Thyroid gland (tissue), 4 donors: ENCODE measurements around the gene PCDHGA10. TPM values are rescaled to one million over a fixed set of nuclear protein-coding genes. Genes with fewer than 3 reads are reported as not detected.

Experiments
- DNase-seq, 2 donors: peaks; one replicate each; pipeline ENCODE4 v3.0.0-alpha.2; 2019
- H3K27ac ChIP-seq, 3 donors: fragments of 200-600 bp; sonication (generic); 1 replicate in 2 of 3; 2 replicates in 1 of 3; pipeline ENCODE4 v1.5.1; 2016 to 2019; ENCODE audit warnings: mild to moderate bottlenecking in 1 of 3, moderate library complexity in 1 of 3
- H3K27me3 ChIP-seq: fragments of 200-600 bp; sonication (generic); one replicate; pipeline ENCODE4 v1.5.1; 2019
- H3K36me3 ChIP-seq, 2 donors: fragments of 200-600 bp; sonication (generic); one replicate each; pipeline ENCODE4 v1.5.1; 2016 to 2019
- H3K4me1 ChIP-seq, 2 donors: fragments of 200-600 bp; sonication (generic); one replicate each; pipeline ENCODE4 v1.5.1; 2017 to 2019
- H3K4me3 ChIP-seq, 3 donors: fragments of 200-600 bp; sonication (generic); replicated peaks in 1 of 3; 1 replicate in 2 of 3; 2 replicates in 1 of 3; pipeline ENCODE4 v1.5.1; 2016; ENCODE audit warnings: mild to moderate bottlenecking in 1 of 3
- H3K9me3 ChIP-seq: fragments of 200-600 bp; sonication (generic); one replicate; pipeline ENCODE4 v1.5.1; 2017
- CTCF ChIP-seq, 6 experiments: fragments of 200-600 bp in 3 of 6; fragments of 450-650 bp in 3 of 6; sonication (generic) in 3 of 6; IDR thresholded peaks; one replicate each; pipeline ENCODE4 v1.5.1; 2016 to 2019; ENCODE audit warnings: antibody characterized with exemption in 6 of 6, mild to moderate bottlenecking in 2 of 6, inconsistent platforms in 1 of 6, moderate library complexity in 1 of 6
- POLR2A ChIP-seq, 2 donors: fragments of 450-650 bp; IDR thresholded peaks; one replicate each; pipeline ENCODE4 v1.6.1; 2017; ENCODE audit warnings: antibody characterized with exemption in 2 of 2, mild to moderate bottlenecking in 2 of 2, moderate library complexity in 1 of 2
- WGBS, 2 donors: methylation state at CpG; one replicate each; pipeline ENCODE4 v1.1.5; 2017; 5-methylcytosine and 5-hydroxymethylcytosine counted together
- intact Hi-C: fragments of 100-400 bp; cut with DNase I; formaldehyde crosslinking; loops from one replicate; pipeline ENCODE4 v1.15.1; 2023
- total RNA-seq, 4 donors: library from RNA; depleted of rRNA; stranded (reverse); fragments of >200 nt; gene quantifications; one replicate each; pipeline ENCODE4 v1.2.3, GENCODE V29; 2016

Gene PCDHGA10
- total RNA-seq, 4 donors from 2014 or later, result 8.7 to 17.1 (median 9.3) TPM

DNA sequence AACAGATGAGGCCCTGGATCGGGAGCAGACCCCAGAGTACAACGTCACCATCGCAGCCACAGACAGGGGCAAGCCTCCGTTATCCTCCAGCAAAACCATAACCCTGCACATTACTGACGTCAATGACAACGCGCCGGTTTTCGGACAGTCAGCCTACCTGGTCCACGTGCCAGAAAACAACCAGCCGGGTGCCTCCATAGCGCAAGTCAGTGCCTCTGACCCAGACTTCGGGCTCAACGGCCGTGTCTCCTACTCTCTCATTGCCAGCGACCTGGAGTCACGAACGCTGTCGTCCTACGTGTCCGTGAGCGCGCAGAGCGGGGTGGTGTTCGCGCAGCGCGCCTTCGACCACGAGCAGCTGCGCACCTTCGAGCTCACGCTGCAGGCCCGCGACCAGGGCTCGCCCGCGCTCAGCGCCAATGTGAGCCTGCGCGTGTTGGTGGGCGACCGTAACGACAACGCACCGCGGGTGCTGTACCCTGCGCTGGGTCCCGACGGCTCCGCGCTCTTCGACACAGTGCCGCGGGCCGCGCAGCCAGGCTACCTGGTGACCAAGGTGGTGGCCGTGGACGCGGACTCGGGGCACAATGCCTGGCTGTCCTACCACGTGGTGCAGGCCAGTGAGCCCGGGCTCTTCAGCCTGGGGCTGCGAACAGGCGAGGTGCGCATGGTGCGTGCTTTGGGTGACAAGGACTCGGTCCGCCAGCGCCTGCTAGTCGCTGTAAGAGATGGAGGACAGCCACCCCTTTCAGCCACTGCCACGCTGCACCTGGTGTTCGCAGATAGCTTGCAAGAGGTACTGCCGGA lies 6.5 kb downstream of the PCDHGA10 start:
- no peaks in the 10 kb centered on the region for H3K36me3 ChIP-seq
- H3K27ac ChIP-seq, result no peak overlapping the region
- no peaks in the 10 kb centered on the region for H3K27me3 ChIP-seq
- H3K4me1 ChIP-seq, result no peaks in the 10 kb centered on the region
- TF ChIP-seq CTCF (IDR thresholded peaks at IDR 0.05) (no peak), POLR2A (IDR thresholded peaks at IDR 0.05) (no peak)
- DNase-seq, result no peak
- intact Hi-C loops, result loop anchor here (5.0 kb wide), 1 partner anchor 138 kb away; no protein-coding TSS in a partner anchor
- H3K4me3 ChIP-seq, result no peak overlapping the region
- no peaks in the 10 kb centered on the region for H3K9me3 ChIP-seq
- WGBS, 2 donors, result 28 to 35% methylated on average over 17 to 26 of the region's 74 CpGs

DNA sequence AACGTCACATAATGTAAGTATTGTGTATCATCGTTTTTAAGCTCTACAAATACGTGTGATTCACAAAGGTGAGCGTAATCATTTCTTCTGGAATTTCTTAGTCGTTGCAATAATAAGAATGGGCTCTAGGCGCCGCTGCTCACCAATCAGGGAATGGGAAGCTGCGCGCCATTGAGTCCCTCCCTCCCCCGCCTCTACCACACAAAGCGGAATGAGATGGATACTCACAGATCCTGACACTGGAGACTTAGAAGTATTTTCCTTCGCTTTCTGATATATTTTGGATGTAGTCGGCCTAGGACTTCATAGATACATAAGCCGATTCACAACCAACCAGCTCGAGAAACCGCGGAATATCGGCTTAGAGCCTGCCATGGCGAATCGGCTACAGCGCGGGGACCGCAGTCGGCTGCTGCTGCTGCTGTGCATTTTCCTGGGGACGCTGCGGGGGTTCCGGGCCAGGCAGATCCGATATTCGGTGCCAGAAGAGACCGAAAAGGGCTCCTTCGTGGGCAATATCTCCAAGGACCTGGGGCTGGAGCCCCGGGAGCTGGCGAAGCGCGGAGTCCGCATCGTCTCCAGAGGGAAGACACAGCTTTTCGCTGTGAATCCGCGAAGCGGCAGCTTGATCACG lies 8.2 kb downstream of the PCDHGA10 start, which contains the start of gene PCDHGA11:
Gene PCDHGA11 (plus strand): TSS at position 197 of the 634 bp plus-strand sequence. CDS start 177 bp downstream, at position 374.
- Histone ChIP-seq H3K27ac (no peak within 1 kb of the TSS), H3K36me3 (no peaks in the 10 kb centered on the region), H3K4me1 (no peaks in the 10 kb centered on the region), H3K9me3 (no peaks in the 10 kb centered on the region), H3K27me3 (no peaks in the 10 kb centered on the region), H3K4me3 (peak within 1 kb of the TSS in 1 of 3 donors; percentile 13)
- intact Hi-C loops, result no loop called here
- peak; percentile 47 to 53 for DNase-seq
- TF ChIP-seq POLR2A (IDR thresholded peaks at IDR 0.05) (no peak), CTCF (IDR thresholded peaks at IDR 0.05) (peak in 5 of 6 experiments; percentile 8 to 57 (median 43))
- WGBS, 2 donors, result 7 to 12% methylated on average over 29 to 42 of the region's 42 CpGs

- Histone ChIP-seq H3K4me1 (no peaks in the 10 kb centered on the region), H3K4me3 (peak overlapping the region in 1 of 3 donors; percentile 13), H3K27me3 (no peaks in the 10 kb centered on the region), H3K9me3 (no peaks in the 10 kb centered on the region), H3K36me3 (no peaks in the 10 kb centered on the region), H3K27ac (no peak overlapping the region)
- DNase-seq, result no peak
- WGBS, 2 donors, result 14 to 17% methylated on average over 13 of the region's 13 CpGs
- TF ChIP-seq POLR2A (IDR thresholded peaks at IDR 0.05), result no peak
- no peak for TF ChIP-seq CTCF (IDR thresholded peaks at IDR 0.05)
- intact Hi-C loops, result no loop called here
Measured at GRCh38 chr5:141421489-141421855, 8.7 kb downstream of the PCDHGA10 start.

- WGBS, 2 donors, result 18 to 23% methylated on average over 22 to 38 of the region's 42 CpGs
- Histone ChIP-seq H3K9me3 (no peaks in the 10 kb centered on the region), H3K27ac (no peak overlapping the region), H3K36me3 (no peaks in the 10 kb centered on the region), H3K4me1 (no peaks in the 10 kb centered on the region), H3K4me3 (no peak overlapping the region), H3K27me3 (no peaks in the 10 kb centered on the region)
- no peak for DNase-seq
- no peak for TF ChIP-seq POLR2A (IDR thresholded peaks at IDR 0.05)
- intact Hi-C loops, result no loop called here
Measured at GRCh38 chr5:141422742-141423291, 10.0 kb downstream of the PCDHGA10 start.

GRCh38 chr5:141427783-141428426 lies 15.1 kb downstream of the PCDHGA10 start:
- 47 to 52% methylated on average over 26 to 31 of the region's 53 CpGs for WGBS, 2 donors
- DNase-seq, result no peak
- Histone ChIP-seq H3K27ac (no peak overlapping the region), H3K27me3 (no peaks in the 10 kb centered on the region), H3K9me3 (no peaks in the 10 kb centered on the region), H3K36me3 (no peaks in the 10 kb centered on the region), H3K4me3 (no peak overlapping the region), H3K4me1 (no peaks in the 10 kb centered on the region)
- TF ChIP-seq POLR2A (IDR thresholded peaks at IDR 0.05) (no peak), CTCF (IDR thresholded peaks at IDR 0.05) (no peak)
- intact Hi-C loops, result no loop called here
